ENCODE measurements around the gene KREMEN2.

Gene KREMEN2

GRCh38 chr16:2980227-2981176 is 16.4 kb downstream of the KREMEN2 start, which contains the start of gene PKMYT1:
Gene PKMYT1, minus strand, starts transcription at chr16:2980446. Its CDS starts 789 bp downstream, at chr16:2979657.
- peak; percentile 94 for DNase-seq

DNA sequence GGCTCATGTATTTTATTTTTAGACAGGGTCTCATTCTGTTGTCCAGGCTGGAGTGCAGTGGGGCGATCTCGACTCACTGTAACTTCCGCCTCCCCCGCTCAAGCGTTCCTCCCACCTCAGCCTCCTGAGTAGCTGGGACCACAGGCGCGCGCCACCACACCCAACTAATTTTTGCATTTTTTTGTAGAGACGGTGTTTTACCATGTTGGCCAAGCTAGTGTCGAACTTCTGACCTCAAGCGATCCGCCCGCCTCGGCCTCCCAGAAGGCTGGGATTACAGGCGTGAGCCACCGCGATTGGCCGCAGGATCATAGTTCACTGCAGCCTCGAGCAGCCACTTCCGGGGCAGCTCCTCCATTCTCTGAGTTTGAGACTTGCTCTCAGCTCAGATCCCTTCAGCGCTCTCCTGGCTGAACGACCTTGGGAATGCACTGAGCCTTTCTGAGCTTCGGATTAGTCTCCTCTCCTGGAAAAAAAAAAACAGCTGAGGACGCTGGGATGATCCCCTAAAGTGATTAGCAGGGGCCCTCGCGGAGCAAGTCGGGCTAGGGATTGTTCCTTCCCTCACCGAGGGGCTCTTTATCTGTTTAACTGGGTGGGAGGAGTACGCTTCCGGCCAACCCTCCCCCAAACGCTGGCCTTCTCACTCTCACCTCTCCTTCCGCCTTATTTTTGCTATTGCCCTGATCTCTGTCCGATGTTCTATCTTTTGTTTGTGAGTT is 17.3 kb downstream of the KREMEN2 start:
- no peak for DNase-seq

GRCh38 chr16:2981899-2982250 is 17.8 kb downstream of the KREMEN2 start:
- no peak for DNase-seq

- DNase-seq: no peak
Observed at GRCh38 chr16:2982402-2982801, 18.3 kb downstream of the KREMEN2 start.

GRCh38 chr16:2983706-2984136 is 19.6 kb downstream of the KREMEN2 start:
- peak; percentile 83 for DNase-seq

DNA sequence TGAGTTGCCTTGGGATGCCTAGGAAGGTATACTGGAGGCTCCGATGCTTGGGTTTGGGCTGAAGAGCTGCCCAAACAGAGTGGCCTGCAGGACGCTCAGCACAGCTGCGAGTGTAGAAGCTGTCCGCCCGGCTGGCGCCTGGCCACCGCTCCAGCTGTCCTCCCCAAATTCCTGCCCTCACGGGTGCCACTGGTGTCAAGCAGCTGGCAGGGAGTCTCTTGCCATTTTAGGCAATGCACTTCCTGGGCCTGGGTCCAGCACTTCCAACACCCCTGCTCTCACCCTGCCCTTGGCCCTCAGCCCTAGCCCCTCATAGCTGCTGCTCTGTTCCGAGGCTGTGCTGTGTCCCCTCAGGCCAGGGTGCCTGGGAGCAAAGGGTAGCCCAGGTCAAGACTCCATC is 21.4 kb downstream of the KREMEN2 start:
- no peak for DNase-seq

- no peak for DNase-seq
Observed at GRCh38 chr16:2985893-2986355, 21.8 kb downstream of the KREMEN2 start.

GRCh38 chr16:2986623-2987188 is 22.6 kb downstream of the KREMEN2 start:
- DNase-seq: no peak

- DNase-seq: no peak
Observed at GRCh38 chr16:2987286-2987685, 23.2 kb downstream of the KREMEN2 start.

GRCh38 chr16:2987833-2988232 is 23.8 kb downstream of the KREMEN2 start:
- DNase-seq: no peak

GRCh38 chr16:2988590-2989099 is 24.6 kb downstream of the KREMEN2 start:
- DNase-seq: no peak

GRCh38 chr16:2990891-2991290 is 26.8 kb downstream of the KREMEN2 start:
- DNase-seq: no peak

- no peak for DNase-seq
Observed at GRCh38 chr16:2991566-2992261, 27.6 kb downstream of the KREMEN2 start.

GRCh38 chr16:2992383-2993081 is 28.5 kb downstream of the KREMEN2 start:
- DNase-seq: no peak

DNA sequence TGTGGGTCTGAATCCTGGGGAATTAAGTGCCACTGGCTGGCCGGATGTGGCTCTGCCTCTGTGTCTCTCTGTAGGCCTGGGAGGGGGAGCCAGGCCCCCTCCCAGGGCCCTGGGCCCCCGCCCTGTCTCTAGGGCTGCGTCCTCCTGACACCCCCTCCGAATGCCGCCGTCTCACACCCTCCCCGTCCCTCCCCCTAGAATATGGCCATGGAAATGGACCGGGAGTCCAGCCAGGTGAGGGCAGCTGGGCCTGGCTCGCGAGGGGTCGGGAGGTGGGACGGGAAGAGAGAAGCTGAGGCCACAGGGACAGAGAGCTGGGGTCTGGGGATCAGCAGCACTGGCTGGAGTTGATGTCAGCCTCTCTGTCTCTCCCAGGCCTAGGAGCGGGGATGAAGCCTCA is 32.2 kb downstream of the KREMEN2 start:
- DNase-seq: no peak

DNA sequence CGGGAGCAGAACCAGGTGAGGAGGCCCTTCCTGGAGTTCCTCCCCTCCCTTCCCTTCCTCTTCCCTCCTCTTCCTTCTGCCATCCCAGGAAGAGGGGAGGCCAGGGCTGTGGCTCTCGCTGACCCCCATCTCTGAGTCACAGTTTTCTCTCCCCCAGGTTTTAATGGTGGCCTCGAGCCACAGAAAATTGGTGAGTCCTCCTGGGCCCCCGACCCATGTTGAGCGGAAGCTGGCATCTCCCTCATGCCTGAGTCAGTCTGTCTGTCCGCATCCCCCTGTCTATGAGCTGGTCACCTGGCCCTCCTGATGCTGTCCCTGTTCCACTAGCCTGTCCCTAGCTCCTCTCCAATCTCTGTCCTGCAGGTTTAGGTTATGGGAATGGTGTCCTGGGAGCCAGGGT is 35.9 kb downstream of the KREMEN2 start:
- DNase-seq: no peak

- no peak for DNase-seq
Observed at GRCh38 chr16:3000540-3000939, 36.5 kb downstream of the KREMEN2 start.

DNA sequence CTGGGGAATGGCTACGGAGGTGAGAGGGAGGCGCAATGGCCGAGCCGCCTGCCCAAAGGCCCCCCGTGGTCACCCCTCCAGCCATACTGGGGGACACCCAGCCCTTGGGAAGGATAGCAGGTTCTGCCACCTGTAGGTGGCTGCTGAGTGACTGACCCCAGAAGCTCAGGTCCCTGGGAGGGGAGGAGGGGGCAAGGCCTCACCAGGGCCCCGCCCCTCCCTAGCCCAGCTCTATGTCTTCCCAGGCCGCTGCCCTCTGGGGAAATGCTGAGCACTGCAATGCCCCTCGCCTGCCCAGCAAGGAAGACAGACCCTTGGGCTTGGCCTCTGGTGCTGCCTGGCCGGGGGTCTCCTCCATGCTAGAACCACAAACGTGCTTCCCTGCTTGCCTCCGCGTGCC is 37.2 kb downstream of the KREMEN2 start:
- DNase-seq: no peak

DNA sequence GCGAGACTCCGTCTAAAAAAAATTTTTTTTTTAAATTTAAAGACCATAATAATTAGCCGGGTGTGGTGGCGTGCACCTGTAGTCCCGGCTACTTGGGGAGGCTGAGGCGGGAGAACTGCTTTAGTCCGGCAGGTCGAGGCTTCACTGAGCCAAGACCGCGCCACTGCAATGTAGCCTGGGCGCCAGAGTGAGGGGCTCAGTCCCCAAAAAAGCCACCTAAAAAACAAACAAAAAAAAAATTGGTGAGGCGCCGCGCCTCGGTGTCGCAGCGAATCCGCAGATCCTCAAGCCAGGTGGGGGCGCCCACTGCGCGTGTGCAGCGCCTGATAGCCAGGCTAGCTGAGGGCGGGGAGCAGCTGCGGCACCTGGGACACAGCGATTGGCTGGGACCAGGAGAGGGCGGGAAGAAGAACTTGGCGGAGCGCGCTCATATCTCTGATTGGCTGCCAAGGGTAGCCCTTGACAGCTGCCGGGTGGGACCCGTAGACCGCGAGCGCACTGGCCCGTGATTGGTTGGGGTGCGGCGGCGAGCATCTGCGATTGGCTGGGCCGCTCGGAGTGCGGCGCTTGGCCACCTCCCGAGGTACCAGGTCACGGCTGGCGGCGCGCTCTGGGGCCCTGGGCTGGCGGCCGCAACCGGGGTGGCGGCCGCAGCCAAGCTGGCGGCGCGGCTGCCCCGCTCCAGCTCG is 39.7 kb downstream of the KREMEN2 start:
- peak; percentile 99 for DNase-seq

GRCh38 chr16:3004319-3004718 is 40.2 kb downstream of the KREMEN2 start:
- no peak for DNase-seq

GRCh38 chr16:3004781-3005284 is 40.8 kb downstream of the KREMEN2 start:
- no peak for DNase-seq
